RWPE1 (cell line): ENCODE results near the gene TRPV4.
A peak's percentile ranks its signal among the peaks of the same experiment; 100 is the strongest.
"Not testable (repeated sequence)": the region's sequence is repeated elsewhere in the genome, so short reads cannot be mapped to it uniquely, and the experiment has no call there.

Source experiments
- CTCF ChIA-PET: fragments of 350-600 bp; sonication (Branson Sonifier 250); formaldehyde crosslinking; extraction: SDS; loops from one replicate; lab custom pipeline; 2021; lab: Yijun Ruan, JAX
- POLR2A ChIA-PET: fragments of 400-600 bp; formaldehyde crosslinking; extraction: SDS; loops from one replicate; lab custom pipeline; 2020; ENCODE audit warnings: antibody characterized with exemption; ENCODE audit not compliant: low non-redundant PET; lab: Yijun Ruan, JAX
- DNase-seq: peaks from one replicate; pipeline ENCODE4 v3.0.0; 2012; ENCODE audit warnings: low spot score
- H3K27ac ChIP-seq: fragments of 450-650 bp; 2 replicates; pipeline ENCODE4 v1.5.1; 2017
- CTCF ChIP-seq: fragments of 450-650 bp; conservative IDR thresholded peaks from 2 replicates; pipeline ENCODE4 v1.5.1; 2017; ENCODE audit warnings: low read depth, mild to moderate bottlenecking

Gene TRPV4

DNA sequence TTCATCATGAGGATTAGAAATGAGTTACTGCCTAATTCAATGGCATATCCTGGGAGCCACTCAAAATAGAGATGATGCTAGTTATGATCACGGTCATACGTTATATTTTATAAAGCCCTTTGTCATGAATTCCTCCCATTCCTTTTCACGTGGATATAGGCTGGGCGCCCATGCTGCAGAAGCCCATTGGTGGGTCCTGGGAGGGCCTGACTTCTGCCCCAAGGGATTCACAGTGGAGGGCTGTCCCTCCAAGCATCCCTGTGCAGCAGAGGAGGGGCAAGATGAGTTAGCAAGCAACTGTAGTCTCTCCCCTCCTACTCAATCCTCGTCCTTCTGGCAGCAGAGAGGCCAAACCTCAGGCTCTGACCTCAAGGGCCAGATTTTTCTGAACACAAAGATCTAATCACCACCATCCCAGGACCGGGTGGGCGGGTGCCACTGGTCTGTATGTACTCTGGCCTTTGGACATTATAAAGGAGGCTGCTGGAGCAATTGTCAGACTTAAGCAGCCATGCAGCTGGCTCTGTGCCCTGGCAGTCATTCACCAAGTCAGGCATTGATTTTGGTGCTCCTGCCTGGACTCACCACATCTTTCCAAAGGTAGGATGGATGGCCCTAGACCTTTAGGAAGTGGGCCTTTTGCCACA, 38.6 kb upstream of the TRPV4 start:
- H3K27ac ChIP-seq = peak overlapping the region; percentile 24; the same call in 1 of the 2 replicates
- TF ChIP-seq CTCF = no peak
- CTCF ChIA-PET = no interaction called here
- POLR2A ChIA-PET = no interaction called here
- DNase-seq = no peak

GRCh38 chr12:109870648-109871047, 37.5 kb upstream of the TRPV4 start:
- no peak for DNase-seq
- POLR2A ChIA-PET = interaction anchor here (0.7 kb wide), 1 partner anchor 1971 kb away, joined by 7 read pairs; the partner anchor contains the start of gene MAPKAPK5
- CTCF ChIA-PET = interaction anchor here (0.6 to 1.2 kb wide), 3 partner anchors 11 to 321 kb away, joined by 3 to 5 read pairs (median 4); no protein-coding TSS in a partner anchor
- TF ChIP-seq CTCF = no peak
- H3K27ac ChIP-seq = no peak overlapping the region

- TF ChIP-seq CTCF = no peak
- CTCF ChIA-PET = interaction anchor here (0.8 kb wide), 1 partner anchor 15 kb away, joined by 3 read pairs; no protein-coding TSS in a partner anchor
- peak; percentile 12 for DNase-seq
- POLR2A ChIA-PET = no interaction called here
- H3K27ac ChIP-seq = peak overlapping the region; percentile 54
These were observed 35.2 kb upstream of the TRPV4 start for GRCh38 chr12:109868182-109869051.

DNA sequence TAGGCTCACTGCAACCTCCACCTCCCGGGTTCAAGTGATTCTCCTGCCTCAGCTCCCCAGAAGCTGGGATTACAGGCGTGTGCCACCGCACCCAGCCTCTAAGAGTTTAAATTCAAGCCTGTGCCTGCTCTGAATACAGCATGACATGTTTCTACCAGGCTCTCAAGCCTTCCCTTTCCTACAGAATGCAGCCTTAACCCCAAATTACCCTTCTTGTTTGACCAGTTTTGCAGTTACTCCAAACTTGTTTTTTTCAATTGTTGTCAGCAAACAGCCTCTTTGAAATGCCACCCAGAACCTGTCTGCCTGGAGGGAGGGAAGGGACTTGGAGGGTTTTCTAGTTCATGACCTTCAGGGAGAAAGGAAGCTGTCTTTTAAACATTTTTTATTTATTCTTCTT, 31.7 kb upstream of the TRPV4 start:
- H3K27ac ChIP-seq = peak overlapping the region; percentile 85
- POLR2A ChIA-PET = no interaction called here
- TF ChIP-seq CTCF = no peak
- CTCF ChIA-PET = interaction anchor here (0.6 kb wide), 1 partner anchor 36 kb away, joined by 6 read pairs; no protein-coding TSS in a partner anchor
- peak; percentile 84 for DNase-seq

- H3K27ac ChIP-seq = peak overlapping the region; percentile 85
- no peak for TF ChIP-seq CTCF
- POLR2A ChIA-PET = no interaction called here
- DNase-seq = no peak
- CTCF ChIA-PET = interaction anchor here (0.6 to 1.1 kb wide), 2 partner anchors 9 to 11 kb away, joined by 3 to 6 read pairs; no protein-coding TSS in a partner anchor
These were observed 30.9 kb upstream of the TRPV4 start for GRCh38 chr12:109863847-109864712.

- DNase-seq, CTCF ChIA-PET, POLR2A ChIA-PET: not testable (repeated sequence)
- H3K27ac ChIP-seq = peak overlapping the region; percentile 12; the same call in 1 of the 2 replicates
These were observed 29.3 kb upstream of the TRPV4 start for GRCh38 chr12:109862491-109862890.
